ENCODE results near the gene ITIH6.
"Not testable (repeated sequence)": the region's sequence is repeated elsewhere in the genome, so short reads cannot be mapped to it uniquely, and the experiment has no call there.

ITIH6 gene

DNA sequence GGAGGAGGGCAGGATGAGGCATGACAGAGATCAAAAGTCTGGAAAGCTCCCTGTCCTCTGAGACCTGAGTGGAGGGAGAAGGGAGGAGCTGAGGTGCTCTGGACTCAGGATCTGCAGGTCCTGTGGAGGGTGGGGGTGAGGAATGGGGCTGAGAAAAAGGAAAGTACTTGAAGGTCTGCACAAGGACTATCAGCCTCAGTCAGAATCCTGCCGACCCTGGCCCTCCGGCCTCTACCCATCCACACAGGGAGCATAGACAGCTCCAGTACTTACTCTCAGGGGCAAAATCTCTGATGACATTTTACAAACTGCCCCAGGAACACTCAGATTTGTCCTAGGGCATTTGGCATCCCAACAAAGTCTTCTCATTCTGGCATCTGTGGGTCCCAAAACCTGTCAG, 991 bp upstream of the ITIH6 start:
- no peak for DNase-seq (ENCODE audit: low spot score)

DNA sequence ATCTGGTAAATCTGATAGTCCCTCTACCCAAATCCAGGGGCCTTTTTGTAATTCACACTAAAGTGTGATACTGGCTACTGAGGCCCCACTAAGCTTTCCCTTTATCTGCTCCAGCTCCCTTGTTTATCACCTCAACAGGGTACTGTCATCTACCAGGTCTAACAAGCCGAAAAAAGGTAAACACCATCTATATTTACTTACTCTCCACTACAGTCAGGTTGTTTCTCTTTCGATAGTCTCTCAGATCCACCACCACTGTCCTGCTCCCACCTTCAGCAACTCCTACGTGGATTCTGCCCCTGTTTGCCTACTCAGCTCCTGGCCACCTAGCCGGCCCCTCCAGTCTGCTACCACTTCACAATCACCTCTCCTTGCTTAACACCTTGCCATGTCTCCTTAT, 3.3 kb downstream of the ITIH6 start:
- DNase-seq (ENCODE audit: low spot score): no peak

DNA sequence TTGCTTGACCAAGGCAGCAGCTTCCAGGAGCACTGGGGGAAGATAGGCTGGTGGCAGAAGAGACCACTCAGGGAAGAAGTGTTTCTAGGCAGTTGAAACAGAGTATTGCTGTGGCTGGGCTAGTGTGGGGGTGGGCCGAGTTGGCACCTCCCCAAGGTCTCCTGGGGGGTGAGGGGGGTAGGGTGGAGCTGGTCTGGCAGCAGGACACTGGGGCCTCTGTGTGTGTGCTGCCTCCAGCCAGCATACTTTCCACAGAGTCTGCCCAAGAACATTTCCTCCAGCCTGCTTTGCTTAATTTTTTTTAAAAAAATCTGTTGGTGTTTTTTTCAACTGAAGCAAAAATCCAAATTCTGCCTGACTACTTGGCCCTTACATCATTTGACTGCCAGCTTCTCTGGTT, 4.0 kb downstream of the ITIH6 start:
- no peak for DNase-seq (ENCODE audit: low spot score)

DNA sequence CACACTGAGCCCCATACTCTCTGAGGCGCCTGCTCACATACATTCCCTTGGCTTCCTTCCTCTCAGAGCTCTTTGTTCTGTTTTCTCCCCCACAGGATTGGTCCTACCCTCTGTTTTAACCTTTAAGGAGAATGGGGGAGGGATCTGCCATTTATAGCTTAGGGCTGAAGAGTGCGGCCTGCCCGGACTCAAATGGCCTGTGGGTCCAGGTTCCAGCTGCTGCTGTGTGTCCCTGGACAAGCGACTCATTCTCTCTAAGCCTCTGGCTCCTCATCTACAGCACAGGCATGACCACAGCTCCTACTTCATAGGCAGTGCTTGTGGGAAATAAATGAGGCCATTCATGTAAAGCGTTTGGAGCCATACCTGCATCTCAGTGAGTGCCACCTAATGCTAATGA, 8.7 kb downstream of the ITIH6 start:
- DNase-seq (ENCODE audit: low spot score): not testable (repeated sequence)

DNA sequence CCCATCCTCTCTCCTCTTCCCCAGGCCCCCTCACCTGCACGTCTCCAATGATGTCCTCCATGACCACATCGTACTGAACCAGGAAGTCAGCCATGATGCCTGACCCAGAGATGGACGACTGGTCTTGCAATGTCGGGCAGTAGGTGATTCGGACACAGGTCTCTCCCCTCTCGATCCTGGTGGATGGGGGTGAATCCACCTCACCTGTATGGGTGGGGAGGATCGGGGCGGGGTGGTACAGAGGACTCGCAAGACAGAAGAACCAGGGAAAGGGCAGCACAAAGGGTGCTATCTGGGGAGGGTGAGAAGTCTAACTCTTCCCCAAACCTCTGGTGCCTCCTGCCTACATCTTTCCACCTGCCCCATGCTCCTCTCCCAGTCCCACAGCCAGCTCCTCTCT, 9.6 kb downstream of the ITIH6 start:
- no peak for DNase-seq (ENCODE audit: low spot score)

DNA sequence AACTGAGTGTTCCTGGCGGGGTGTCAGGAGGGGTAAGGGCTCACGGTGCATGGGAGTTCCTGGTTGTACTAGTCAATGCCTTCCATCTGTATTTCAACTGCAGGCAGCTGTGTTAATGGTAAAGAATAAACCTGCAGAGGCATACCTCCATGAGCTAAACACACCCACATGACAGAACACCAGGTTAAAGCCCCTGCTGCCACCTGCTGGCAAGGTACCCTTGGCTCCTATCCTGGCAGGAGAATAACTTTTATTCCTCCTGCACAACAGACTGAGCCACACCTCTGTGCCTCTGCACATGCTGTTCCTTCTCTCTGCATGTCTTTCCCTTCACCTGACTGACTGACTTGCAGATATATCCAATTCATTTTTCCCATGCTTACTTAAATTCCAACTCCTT, 11.1 kb downstream of the ITIH6 start:
- no peak for DNase-seq (ENCODE audit: low spot score)

DNA sequence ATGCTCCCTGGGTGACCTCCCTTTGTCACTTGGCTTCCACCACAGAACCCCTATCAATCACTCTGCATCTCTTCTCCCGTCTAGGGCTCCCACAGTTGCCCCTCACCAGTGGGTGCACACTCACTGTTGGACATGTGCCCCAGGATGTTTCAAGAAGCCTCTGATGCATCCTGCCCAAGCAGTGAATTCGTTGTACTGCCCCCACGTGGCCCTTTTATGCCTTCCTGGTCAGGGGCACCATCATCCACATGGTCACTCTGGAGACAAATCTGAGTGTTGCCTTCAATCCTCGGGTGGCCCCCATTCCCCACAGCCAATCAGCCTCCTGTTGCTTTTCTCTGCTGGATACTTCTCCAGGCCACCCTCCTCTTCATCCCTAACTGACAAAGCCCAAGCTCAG, 12.2 kb downstream of the ITIH6 start:
- no peak for DNase-seq (ENCODE audit: low spot score)

DNA sequence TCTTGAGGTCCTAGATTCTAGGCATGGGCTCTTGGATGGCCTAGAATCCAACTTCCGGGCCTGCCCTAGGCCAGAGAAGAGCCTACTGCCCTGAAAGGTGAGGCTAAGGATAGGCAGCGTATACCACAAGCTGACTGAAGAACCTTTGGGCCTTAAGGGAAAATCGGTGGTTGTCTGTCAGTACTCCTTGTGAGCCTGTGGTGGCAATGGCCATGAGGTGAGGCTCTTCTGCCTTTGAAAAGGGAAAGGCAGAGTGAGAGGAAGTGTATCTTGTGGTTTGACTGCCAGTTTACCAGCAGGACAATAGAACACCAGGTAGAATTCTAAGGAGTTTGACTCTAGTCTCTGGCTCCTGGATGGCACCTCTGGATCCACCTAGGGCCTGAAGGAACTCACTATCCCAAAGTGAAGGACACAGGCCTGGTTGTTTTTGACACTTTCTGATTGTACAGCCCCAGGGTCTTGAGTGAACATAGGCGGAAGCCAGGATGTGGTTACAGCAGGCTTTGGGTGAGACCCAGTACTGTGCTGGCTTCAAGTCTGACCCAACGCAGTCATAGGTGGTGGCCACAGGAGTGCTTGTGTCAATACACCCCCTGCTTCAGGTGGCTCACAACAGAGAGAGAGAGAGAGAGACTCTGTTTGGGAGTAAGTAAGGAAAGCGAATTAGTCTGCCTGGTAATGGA, 20.9 kb downstream of the ITIH6 start:
- no peak for DNase-seq (ENCODE audit: low spot score)

DNA sequence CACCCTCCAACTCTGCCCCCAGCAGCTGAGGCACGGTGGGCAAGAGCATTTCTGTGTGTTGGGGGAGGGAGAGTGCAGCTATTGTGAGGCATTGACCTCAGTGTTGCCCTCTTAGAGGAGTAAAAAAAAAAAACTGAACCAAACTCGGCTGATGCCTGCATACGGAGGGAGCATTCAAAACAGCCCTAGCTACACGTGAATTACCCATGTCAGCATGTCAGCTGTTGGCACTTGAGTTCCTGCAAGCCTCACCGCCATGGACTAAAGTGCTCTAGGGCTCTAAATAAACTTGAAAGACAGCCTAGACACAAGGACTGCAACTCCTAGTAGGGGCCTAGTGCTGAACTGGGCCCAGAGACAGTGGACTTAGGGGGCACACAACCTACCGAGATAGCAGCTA, 22.0 kb downstream of the ITIH6 start:
- no peak for DNase-seq (ENCODE audit: low spot score)

DNA sequence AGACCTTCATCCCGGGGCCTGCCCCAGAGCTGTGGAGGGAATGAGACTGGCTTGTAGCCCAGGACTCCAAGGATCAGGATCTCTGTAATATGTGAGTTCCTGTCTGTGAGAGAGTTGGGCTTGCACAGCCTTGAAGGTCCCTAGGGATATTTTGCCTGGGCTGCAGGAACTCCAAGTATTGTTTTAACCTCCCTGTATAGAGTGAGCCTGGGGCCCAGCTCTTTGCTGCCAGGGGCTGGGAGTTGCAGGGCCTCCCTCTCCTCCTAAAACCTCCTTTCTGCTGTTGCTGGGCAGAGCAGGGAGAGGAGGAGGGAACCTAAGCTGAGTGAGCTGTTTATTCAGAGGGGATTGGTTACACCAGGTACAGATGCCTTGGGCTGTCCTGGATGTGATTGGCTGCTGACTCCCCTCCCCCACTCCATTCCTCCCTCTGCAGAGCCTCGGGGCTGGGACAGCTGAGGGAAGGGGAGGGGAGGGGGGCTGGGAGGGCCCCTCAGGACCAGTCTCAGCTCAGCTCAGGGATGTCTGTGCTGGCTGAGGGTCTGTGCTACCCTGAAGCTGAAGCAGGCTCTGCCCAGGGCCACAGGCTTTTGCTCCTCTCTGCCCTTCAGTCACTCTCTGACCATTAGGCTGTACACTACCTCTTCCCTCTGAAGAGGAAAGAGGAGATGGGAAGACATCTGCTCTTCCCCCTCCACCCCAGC, 23.5 kb downstream of the ITIH6 start:
- DNase-seq (ENCODE audit: low spot score): not testable (repeated sequence)

DNA sequence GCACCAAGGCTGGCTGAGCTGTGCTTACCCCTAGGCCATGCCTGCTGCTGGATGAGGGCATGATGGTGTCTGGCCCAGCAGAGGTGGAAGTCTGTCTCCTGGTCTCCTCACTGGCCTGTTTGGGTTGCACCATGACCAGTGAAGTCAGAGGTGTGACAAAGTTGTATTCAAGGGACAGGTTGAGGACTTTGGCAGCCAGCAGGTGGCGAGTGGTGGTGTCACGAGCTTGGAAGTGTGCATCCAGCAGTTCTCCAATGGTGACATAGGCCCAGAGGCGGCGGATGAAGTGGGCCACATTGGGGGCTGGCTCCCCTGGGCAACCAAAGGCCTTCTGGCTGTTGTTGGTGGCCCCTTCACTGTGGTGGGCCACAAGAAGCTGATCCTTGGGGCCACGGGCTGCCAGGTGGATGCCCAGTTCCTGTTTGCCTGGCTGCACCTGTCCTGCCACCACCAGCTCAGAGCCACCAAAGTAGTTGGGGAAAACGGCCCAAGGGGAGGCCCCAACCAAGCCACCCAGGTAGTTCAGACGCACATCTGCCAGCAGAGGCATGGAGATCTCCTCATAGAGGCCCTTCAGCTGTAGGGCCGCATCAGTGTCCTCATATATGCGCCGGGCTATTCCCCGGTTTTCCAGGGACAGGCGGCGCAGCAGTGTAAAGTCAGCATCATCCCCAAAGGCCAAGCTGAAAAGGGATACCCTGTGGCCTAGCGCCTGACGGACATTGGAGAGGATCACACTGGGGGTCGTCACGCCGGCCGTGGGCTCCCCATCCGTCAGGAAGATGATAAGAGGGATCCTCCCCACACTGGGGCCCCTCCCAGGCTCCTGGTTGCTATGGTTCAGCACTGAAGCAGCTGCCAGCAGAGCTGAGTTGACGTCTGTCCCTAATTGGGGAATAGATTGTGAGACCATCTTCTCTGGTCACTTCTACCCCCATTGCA, 39.7 kb downstream of the ITIH6 start:
- no peak for DNase-seq (ENCODE audit: low spot score)

DNA sequence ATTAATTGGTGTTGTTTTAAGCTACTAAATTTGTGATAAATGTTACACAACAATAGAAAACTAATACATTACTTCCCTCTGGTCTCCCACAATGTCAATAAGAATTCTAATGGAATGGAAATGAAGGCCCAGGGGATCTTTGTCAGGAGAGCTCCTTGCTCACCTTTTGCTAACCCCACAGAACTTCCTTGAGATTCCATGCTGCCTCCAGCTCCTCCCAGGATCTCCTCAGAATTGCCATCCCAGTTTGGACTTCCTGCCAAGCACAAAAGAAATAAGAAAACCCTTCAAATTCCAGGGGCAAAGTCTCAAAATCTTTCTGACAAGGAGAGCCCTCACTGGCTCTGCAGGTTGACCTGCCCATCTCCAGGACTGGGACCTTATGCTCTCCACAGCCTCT, 43.2 kb downstream of the ITIH6 start:
- no peak for DNase-seq (ENCODE audit: low spot score)

DNA sequence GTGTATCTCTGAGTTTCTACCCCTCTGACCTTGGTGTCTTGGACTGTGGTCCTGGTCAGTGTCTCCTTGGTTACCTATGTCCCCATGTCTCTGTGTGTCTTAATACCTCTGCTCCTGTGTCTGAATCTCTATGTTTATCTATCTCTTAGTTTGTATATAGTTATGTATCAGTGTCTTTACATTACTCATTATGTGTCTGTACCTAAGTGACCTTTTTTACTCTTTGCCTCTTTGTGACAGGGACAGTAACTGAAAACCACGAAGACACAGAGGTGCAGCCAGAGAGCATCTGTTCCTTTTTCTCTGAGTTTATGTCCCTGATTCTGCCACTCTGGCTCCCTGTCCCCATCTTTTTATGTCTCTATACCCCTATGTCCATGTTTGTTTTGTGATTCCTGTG, 49.4 kb downstream of the ITIH6 start:
- no peak for DNase-seq (ENCODE audit: low spot score)

DNA sequence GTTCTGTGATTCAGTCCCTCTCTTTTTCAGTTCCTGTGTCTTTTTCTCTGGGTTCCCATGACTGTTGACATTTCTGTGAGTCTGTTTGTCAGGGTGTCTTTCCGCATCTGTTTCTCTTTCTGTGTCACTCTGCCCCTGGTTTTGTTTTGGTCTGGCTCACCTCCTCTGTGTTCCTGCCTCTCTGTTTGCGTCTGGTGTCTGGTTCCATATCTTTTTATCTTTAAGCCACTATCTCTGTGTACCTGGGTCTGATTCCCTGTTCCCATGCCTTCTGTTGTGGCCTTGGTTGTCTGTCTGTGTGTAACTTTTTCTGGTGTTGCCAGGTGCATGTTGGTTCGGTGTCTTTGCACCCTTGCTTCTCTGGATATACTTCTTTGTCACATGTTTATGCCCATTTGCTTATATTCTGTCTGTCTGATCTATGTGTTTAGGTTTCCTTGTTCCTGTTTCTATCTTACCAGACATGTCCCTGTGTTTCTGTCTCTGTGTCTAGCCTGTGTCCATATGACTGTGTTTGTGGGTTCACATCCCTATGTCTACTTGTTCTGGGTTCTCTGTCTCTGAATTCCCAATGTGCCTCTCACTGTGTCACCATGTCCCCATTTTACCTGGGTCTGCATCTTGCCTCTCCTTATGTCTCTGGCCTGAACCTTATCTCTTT, 50.2 kb downstream of the ITIH6 start:
- DNase-seq (ENCODE audit: low spot score): no peak

DNA sequence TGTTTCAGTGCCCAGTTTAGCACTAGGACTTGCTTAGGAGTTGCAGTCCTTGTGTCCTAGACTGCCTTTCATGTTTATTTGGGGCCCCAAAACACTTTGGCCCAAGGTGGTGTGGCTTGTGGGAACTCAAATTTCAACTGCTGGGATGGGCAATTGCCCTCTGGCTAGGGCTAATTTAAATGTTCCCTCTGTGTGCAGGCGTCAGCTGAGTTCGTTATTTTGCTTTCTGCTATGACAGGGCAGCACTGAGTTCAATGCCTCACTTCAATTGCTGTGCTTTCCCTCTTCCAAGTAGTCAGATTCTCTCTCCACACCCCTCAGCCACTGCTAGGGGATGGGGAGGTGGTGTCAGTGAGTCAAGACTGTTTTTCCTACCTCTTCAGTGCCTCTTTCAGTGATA, 51.1 kb downstream of the ITIH6 start:
- DNase-seq (ENCODE audit: low spot score): no peak

DNA sequence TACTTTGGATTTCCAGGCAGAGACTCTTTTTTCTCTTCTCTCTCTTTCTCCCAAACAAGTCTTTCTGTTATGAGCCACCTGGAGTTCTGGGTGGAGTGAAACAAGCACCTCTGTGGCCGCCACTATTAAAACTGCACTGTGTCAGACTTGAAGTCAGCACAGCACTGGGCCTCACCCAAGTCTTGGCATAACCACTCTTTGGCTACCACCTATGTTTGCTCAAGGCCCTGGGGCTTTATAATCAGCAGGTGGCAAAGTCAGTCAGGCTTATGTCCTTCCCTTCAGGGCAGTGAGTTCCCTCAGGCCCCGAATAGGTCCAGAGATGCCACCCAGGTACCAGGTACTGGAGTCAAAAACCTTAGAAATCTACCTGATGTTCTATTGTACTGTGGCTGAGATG, 52.4 kb downstream of the ITIH6 start:
- no peak for DNase-seq (ENCODE audit: low spot score)

DNA sequence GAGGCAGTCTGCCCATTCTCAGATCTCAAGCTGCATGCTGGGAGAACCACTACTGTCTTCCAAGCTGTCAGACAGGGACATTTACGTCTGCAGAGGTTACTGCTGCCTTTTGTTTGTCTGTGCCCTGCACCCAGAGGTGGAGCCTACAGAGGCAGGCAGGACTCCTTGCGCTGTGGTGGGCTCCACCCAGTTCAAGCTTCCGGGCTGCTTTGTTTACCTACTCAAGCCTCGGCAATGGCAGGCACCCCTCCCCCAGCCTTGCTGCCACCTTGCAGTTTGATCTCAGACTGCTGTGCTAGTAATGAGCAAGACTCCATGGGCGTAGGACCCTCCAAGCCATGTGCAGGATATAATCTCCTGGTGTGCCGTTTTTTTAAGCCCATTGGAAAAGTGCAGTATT, 59.5 kb downstream of the ITIH6 start:
- DNase-seq (ENCODE audit: low spot score): not testable (repeated sequence)

DNA sequence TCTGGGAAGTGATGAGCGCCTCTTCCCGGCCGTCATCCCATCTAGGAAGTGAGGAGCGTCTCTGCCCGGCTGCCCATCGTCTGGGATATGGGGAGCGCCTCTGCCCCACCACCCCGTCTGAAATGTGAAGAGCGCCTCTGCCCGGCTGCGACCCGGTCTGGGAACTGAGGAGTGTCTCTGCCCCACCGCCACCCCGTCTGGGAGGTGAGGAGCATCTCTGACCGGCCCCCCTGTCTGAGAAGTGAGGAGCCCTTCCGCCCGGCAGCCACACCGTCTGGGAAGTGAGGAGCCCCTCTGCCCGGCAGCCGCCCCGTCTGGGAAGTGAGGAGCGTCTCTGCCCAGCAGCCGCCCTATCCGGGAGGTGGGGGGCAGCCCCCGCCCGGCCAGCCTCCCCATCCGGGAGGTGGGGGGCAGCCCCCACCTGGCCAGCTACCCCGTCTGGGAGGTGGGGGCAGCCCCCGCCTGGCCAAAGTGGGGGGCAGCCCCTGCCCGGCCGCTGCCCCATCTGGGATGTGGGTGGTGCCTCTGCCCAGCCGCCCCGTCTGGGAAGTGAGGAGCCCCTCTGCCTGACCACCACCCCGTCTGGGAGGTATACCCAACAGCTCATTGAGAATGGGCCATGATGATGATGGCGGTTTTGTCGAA, 61.6 kb downstream of the ITIH6 start:
- DNase-seq (ENCODE audit: low spot score): not testable (repeated sequence)

DNA sequence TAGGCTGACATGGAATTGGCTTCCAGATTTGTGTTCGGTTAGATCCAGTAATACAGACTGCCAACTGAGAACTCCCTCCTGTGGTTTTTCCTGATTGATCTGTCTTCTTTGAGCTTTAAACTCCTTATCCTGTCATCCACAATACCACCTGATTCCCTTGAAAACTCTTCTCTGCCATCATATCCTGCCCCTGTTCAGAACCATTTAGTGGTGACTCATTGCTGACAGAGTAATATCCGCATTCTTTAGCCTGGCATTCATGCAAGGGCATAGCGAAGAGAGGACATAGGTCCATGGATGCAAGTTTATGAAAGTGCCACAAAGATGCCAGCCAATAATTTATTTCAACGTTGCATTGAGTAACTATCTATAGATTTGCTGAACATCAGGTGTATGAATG, 76.6 kb downstream of the ITIH6 start:
- DNase-seq (ENCODE audit: low spot score): no peak

DNA sequence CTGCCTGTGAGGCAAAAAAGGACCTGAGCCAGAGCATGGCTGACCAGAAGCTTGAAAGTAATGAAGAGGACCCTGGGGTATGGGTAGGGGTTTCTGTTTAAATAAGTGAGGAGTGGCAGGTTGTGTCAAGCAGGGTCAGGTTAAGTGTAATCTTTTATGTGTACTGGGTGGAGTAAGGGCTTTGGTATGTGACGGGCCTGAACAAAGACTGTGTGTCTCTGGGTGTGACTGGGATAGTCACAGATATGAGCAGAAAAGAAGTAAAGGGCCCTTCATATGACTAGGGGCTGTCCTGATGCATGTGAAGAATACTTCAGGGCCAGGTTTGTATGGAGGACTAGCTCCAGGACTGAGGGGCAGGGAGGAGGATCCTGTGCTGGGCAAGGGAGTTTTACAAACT, 82.4 kb downstream of the ITIH6 start:
- no peak for DNase-seq (ENCODE audit: low spot score)

DNA sequence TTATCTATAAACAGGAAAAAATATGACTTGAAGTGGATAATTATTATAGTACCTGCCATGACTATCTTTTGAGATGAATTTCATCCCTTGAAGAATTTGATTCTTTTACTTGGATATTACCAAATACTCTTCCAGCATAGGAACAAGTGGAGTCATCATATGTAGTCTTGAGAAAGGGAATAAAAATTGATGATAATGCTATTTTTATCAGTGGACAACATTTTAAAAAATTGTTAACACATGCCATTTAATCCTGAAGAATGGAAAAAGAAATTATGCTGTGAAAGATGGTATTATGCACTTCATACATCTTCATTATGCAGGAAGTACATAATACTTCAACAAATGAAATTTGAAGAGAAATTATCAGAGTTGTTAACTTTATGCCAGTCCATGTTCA, 83.6 kb downstream of the ITIH6 start:
- no peak for DNase-seq (ENCODE audit: low spot score)

DNA sequence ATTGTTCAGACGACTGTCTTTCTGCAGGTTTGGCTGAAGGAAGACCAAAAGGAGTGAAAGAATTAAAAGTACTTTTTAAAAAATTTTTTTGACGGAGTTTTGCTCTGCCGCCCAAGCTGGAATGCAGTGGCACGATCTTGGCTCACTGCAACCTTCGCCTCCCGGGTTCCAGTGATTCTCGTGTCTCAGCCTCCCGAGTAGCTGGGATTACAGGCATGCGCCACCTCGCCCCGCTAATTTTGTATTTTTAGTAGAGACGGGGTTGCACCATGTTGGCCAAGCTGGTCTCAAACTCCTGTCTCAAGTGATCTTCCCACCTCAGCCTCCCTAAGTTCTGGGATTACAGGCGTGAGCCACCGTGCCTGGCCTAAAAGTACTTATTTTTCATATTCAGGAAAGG, 86.3 kb downstream of the ITIH6 start:
- no peak for DNase-seq (ENCODE audit: low spot score)

Data from pons (tissue), 1 donor.